NOMO-1 (cell line): ENCODE data around the gene TM4SF20.
"Not testable (repeated sequence)": the region's sequence is repeated elsewhere in the genome, so short reads cannot be mapped to it uniquely, and the experiment has no call there.

Source experiments
- DNase-seq, 2 experiments: peaks; one replicate each; lab custom pipeline; 2025; ENCODE audit not compliant: unreplicated experiment in 2 of 2; lab: John Stamatoyannopoulos, UW

The TM4SF20 gene

DNA sequence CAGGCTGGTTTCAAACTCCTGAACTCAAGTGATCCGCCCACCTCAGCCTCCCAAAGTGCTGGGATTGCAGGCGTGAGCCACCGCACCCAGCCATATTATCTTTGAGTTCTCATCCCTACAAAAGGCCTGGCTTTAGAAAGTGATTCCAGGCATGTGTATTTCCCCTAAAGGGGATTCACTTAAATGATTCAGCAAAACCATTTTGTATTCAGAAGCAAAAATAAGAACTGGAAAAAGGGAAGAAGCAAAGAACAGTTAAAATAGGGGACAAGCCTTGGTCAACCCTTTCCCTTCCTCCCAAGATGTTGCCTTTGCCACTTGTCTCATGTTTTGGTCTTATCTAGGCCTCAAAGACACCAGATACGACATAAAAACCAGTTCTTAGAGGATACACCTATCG, 10.5 kb downstream of the TM4SF20 start:
- DNase-seq: peak in 1 of 2 experiments; percentile 34

DNA sequence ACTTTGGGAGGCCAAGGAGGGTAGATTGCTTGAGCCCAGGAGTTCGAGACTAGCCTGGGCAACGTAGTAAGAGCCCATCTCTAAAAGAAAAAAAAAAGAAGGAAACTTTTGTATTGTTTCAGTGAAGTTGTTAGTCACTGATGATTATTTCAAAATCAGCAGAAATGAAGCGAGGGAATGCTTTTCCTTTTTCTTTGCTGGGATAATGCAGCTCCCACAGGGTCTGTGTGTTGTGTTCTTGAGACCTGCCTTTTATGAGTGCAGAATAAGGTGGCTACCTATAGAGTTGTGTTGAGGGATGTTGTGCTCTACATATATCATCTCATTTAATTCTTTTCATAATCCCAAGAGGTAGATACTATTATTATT, 11.7 kb downstream of the TM4SF20 start:
- DNase-seq: no peak

DNA sequence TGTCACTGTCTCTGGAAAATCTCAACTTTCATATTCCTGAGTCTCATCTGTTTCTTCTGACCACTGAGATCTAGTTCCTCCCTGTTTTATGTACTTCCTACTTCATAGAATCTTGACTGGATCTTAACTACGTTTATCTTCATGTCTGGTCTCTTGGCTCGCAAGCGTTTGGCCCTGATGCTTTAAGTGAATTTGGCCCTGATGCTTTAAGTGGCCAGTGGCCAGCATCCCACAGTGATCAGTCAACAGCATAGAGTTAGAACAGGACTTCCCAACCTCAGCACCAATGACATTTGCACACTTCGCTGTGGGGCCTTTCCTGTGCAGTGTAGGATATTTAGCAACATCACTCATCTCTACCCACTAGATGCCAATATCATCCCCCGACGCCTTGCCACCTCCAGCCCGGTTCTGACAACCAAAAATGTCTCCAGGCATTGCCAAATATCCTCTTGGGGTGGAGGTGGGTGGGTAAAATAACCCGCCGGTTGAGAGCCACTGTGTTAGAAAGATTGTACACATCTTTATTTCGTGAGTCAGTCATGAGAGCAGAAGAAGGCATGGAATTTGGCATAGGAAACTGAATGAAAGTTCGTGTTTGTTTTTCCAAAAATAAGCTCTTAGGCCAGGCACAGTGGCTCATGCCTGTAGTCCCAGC, 12.2 kb downstream of the TM4SF20 start:
- DNase-seq: peak; percentile 27 to 50

- no peak for DNase-seq
These were observed 13.3 kb downstream of the TM4SF20 start for GRCh38 chr2:227365833-227366232.

DNA sequence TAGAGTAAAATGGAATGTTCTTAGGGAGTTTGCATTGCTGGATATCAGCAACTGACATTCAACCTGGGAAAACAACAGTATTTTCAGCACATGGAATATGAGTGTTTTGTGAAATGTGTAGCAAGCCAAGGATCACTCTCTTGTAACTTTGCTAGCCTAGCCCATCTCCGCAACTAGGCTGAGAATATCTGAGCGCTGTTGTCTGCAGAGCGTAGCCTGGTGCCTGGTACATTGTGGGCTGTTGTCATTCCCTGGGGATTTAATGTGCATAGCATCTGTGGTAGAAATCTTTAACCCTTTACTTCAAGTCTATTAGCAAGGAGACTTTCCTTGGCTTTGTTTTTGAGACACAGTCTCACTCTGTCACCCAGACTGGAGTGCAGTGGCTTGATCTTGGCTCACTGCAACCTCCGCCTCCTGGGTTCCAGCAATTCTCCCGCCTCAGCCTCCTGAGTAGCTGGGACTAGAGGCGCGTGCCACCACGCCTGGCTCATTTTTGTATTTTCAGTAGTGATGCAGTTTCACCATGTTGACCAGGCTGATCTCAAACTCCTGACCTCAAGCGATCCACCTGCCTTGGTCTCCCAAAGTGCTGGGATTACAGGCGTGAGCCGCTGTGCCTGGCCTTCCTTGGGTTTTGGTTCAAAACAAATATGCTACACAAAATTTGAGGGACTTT, 14.4 kb downstream of the TM4SF20 start:
- DNase-seq: not testable (repeated sequence)

- DNase-seq: peak in 1 of 2 experiments; percentile 55
These were observed 15.3 kb downstream of the TM4SF20 start for GRCh38 chr2:227363756-227364155.

DNA sequence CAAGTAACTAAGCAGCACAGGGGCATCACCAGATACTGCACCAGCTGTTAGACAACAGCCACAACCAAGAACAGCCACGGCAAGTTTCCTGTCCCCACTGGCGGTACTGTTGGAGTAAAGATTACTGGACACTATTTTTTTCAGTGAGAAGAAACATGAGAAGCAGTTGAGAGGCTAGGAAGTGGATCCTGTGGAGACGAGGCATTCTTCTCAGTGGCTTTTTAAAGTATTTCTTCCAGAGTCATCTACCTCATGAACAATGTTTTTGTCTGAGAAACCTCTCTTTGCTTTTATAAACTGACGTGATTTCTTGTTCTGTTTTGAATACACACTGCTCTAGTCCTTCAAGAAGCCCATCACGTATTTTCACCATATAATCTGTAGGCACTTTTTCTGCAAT, 18.8 kb downstream of the TM4SF20 start:
- no peak for DNase-seq

DNA sequence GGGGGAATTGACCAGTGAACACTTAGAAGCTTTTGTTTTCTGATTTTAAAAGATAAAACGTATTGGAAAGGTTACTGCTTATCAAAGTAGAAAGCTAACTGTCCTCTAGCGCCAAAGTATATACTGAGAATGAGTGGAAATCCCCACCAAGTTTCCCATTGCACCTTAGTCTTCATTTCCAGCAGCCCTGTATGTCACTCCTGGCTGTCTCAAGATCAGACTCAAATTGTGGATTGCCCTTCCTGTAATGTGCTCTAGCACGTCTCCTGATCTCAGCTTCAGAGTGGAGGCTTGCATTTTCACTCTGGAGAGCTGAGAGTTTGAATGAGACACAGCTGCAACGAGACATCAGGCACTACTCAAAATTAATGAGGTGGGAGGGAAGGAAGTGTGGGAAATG, 27.5 kb downstream of the TM4SF20 start:
- no peak for DNase-seq

GRCh38 chr2:227349989-227350612, 29.0 kb downstream of the TM4SF20 start:
- DNase-seq: no peak

DNA sequence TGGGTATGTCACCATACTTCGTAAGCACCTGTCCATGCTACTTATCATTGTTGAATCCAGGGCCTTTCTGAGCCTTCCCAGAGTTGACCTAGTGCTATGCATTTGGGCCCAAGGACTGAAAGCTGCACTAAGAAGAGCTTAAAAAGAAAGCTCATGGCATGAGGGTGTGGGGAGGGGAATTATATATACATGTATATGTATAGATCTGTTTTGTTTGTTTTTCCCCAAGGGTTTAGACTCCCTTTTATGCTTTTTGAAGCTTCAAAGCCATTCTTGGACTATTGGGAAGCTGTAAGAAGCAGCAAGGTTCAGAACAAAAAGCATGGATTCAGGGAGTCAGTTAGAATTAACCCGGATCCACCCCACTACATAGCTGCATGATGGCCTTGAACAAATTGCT, 30.8 kb downstream of the TM4SF20 start:
- DNase-seq: no peak

GRCh38 chr2:227347117-227347516, 32.0 kb downstream of the TM4SF20 start:
- DNase-seq: no peak

DNA sequence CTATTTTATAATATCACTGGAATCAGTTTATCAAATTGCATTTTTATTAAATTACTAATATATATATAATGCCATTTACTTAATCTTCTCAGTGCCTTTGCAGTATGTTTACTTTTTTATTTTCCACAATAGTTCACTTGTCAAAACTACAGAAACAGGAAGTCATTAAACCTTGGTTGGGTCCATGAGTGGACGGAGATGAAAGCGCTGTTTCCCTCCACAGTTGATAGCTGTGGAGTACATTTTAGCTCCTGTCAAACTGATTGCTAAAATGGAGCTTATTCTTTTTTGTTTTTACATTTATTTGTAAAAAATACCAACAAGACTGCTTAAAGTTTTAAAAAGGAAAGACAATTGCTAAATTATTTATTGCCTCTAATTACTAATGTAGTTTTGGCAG, 34.9 kb downstream of the TM4SF20 start:
- DNase-seq: peak in 1 of 2 experiments; percentile 34

- DNase-seq: no peak
These were observed 37.6 kb downstream of the TM4SF20 start for GRCh38 chr2:227341553-227341952.

- no peak for DNase-seq
These were observed 39.0 kb downstream of the TM4SF20 start for GRCh38 chr2:227340106-227340505.

GRCh38 chr2:227339098-227339599, 40.0 kb downstream of the TM4SF20 start:
- no peak for DNase-seq

GRCh38 chr2:227337442-227337841, 41.7 kb downstream of the TM4SF20 start:
- DNase-seq: no peak

GRCh38 chr2:227335713-227336112, 43.4 kb downstream of the TM4SF20 start:
- peak in 1 of 2 experiments; percentile 37 for DNase-seq

DNA sequence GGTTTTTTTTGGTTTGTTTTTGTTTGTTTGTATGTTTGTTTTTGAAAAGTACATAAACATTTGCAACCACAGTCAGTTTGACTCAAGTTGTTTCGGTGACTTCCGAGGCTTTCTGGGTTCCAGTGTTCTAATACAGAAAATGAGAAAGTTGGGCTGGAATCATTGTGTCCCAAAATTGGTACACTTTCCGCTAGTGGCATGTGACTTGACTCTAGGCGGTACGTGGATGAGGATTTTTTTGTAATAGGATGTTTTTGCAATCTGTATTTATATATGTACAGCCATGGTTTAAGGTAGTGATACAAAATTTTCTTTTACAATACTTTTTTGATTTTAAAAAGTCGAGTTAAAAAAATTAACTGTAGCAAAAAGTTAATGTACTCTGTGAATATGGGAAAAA, 52.3 kb downstream of the TM4SF20 start:
- no peak for DNase-seq

- no peak for DNase-seq
These were observed 53.3 kb downstream of the TM4SF20 start for GRCh38 chr2:227325839-227326195.

- peak; percentile 94 to 95 for DNase-seq
These were observed 53.9 kb downstream of the TM4SF20 start, which contains the start of gene MFF for GRCh38 chr2:227324995-227325838. TSS of gene MFF (plus strand) at chr2:227325251. CDS start at chr2:227330666, 5,415 bp downstream.

- peak in 1 of 2 experiments; percentile 29 for DNase-seq
These were observed 54.5 kb downstream of the TM4SF20 start for GRCh38 chr2:227324642-227324994.
